ENCODE data around the gene ITGBL1.

GRCh38 chr13:101552786-101553185 lies 100.3 kb downstream of the ITGBL1 start:
- no peak for TF ChIP-seq CTCF (IDR thresholded peaks at IDR 0.05)
- TF ChIP-seq NR2C2 (CRISPR knock-in tag; IDR thresholded peaks at IDR 0.05), result no peak
- TF ChIP-seq NFYB (CRISPR knock-in tag; conservative IDR thresholded peaks at IDR 0.05; ENCODE audit: low read depth), result no peak
- no peak for TF ChIP-seq ZNF263 (CRISPR knock-in tag; IDR thresholded peaks at IDR 0.05; ENCODE audit: low read depth)
- TF ChIP-seq ESRRA (CRISPR knock-in tag; IDR thresholded peaks at IDR 0.05; ENCODE audit: borderline replicate concordance), result no peak
- TF ChIP-seq TEAD1 (CRISPR knock-in tag; IDR thresholded peaks at IDR 0.05), result no peak
- TF ChIP-seq, protein P1, sequence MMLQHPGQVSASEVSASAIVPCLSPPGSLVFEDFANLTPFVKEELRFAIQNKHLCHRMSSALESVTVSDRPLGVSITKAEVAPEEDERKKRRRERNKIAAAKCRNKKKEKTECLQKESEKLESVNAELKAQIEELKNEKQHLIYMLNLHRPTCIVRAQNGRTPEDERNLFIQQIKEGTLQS (CRISPR knock-in tag; conservative IDR thresholded peaks at IDR 0.05), result no peak
- TF ChIP-seq JUN (CRISPR knock-in tag; IDR thresholded peaks at IDR 0.05), result no peak
